ENCODE data around the gene AMPH.

The AMPH gene

GRCh38 chr7:38554586-38554985 lies 76.6 kb downstream of the AMPH start:
- Histone ChIP-seq H3K27me3 (ENCODE audit: insufficient read depth, poor library complexity, severe bottlenecking) (no peaks in the 10 kb centered on the region), H3K4me3 (replicated peaks; ENCODE audit: insufficient read depth, low read length) (no peak overlapping the region), H3K27ac (replicated peaks) (no peak overlapping the region)
- DNase-seq (ENCODE audit: low read depth in 1 of 2, low spot score in 1 of 2): no peak
- TF ChIP-seq SPI1 (IDR thresholded peaks at IDR 0.05; ENCODE audit: borderline replicate concordance, low read depth): no peak
- TF ChIP-seq GABPA (IDR thresholded peaks at IDR 0.05; ENCODE audit: low read depth): no peak
- TF ChIP-seq POLR2AphosphoS5 (IDR thresholded peaks at IDR 0.05; ENCODE audit: low read depth): no peak
- no peak for TF ChIP-seq REST (IDR thresholded peaks at IDR 0.05; ENCODE audit: insufficient replicate concordance, low read depth)
- no peak for TF ChIP-seq CTCF (IDR thresholded peaks at IDR 0.05; ENCODE audit: insufficient read depth, low read length)

GRCh38 chr7:38550836-38551235 lies 80.3 kb downstream of the AMPH start:
- Histone ChIP-seq H3K4me3 (replicated peaks; ENCODE audit: insufficient read depth, low read length) (no peak overlapping the region), H3K27ac (replicated peaks) (no peak overlapping the region), H3K27me3 (ENCODE audit: insufficient read depth, poor library complexity, severe bottlenecking) (peaks cover 3% of the 10 kb centered on the region)
- no peak for DNase-seq (ENCODE audit: low read depth in 1 of 2, low spot score in 1 of 2)
- TF ChIP-seq REST (IDR thresholded peaks at IDR 0.05; ENCODE audit: insufficient replicate concordance, low read depth) (no peak), POLR2AphosphoS5 (IDR thresholded peaks at IDR 0.05; ENCODE audit: low read depth) (no peak), GABPA (IDR thresholded peaks at IDR 0.05; ENCODE audit: low read depth) (no peak), CTCF (IDR thresholded peaks at IDR 0.05; ENCODE audit: insufficient read depth, low read length) (no peak), SPI1 (IDR thresholded peaks at IDR 0.05; ENCODE audit: borderline replicate concordance, low read depth) (no peak)

- no peak for TF ChIP-seq CTCF (IDR thresholded peaks at IDR 0.05; ENCODE audit: insufficient read depth, low read length)
- TF ChIP-seq GABPA (IDR thresholded peaks at IDR 0.05; ENCODE audit: low read depth): no peak
- TF ChIP-seq SPI1 (IDR thresholded peaks at IDR 0.05; ENCODE audit: borderline replicate concordance, low read depth): no peak
These were observed 82.6 kb downstream of the AMPH start for GRCh38 chr7:38548605-38549004.

GRCh38 chr7:38546763-38547162 lies 84.4 kb downstream of the AMPH start:
- no peak overlapping the region for H3K27ac ChIP-seq (replicated peaks)
- no peak overlapping the region for H3K4me3 ChIP-seq (replicated peaks; ENCODE audit: insufficient read depth, low read length)
- H3K27me3 ChIP-seq (ENCODE audit: insufficient read depth, poor library complexity, severe bottlenecking): peaks cover 14% of the 10 kb centered on the region
- DNase-seq (ENCODE audit: low read depth in 1 of 2, low spot score in 1 of 2): no peak
- no peak for TF ChIP-seq POLR2AphosphoS5 (IDR thresholded peaks at IDR 0.05; ENCODE audit: low read depth)
- no peak for TF ChIP-seq SPI1 (IDR thresholded peaks at IDR 0.05; ENCODE audit: borderline replicate concordance, low read depth)
- TF ChIP-seq REST (IDR thresholded peaks at IDR 0.05; ENCODE audit: insufficient replicate concordance, low read depth): no peak
- TF ChIP-seq CTCF (IDR thresholded peaks at IDR 0.05; ENCODE audit: insufficient read depth, low read length): no peak
- TF ChIP-seq GABPA (IDR thresholded peaks at IDR 0.05; ENCODE audit: low read depth): no peak

More at GRCh38 chr7:38548605-38549004, 82.6 kb downstream of the AMPH start:
- Histone ChIP-seq H3K27me3 (ENCODE audit: insufficient read depth, poor library complexity, severe bottlenecking) (peaks cover 11% of the 10 kb centered on the region), H3K4me3 (replicated peaks; ENCODE audit: insufficient read depth, low read length) (no peak overlapping the region), H3K27ac (replicated peaks) (no peak overlapping the region)
- no peak for DNase-seq (ENCODE audit: low read depth in 1 of 2, low spot score in 1 of 2)

Measured in HL-60 (cell line).